GM21360 (cell line): ENCODE data around the gene SFSWAP.

Experiments
- ATAC-seq: cut with Tn5 transposase; IDR thresholded peaks from one replicate; pipeline ENCODE4 v1.9.1; 2021; ENCODE audit warnings: mild to moderate bottlenecking, moderate library complexity; ENCODE audit not compliant: unreplicated experiment

The SFSWAP gene

GRCh38 chr12:131831635-131832041, 120.7 kb downstream of the SFSWAP start:
- ATAC-seq, result no peak

- ATAC-seq, result no peak
Observed at GRCh38 chr12:131832321-131833231, 121.7 kb downstream of the SFSWAP start.

GRCh38 chr12:131833288-131833895, 122.5 kb downstream of the SFSWAP start:
- no peak for ATAC-seq

- no peak for ATAC-seq
Observed at GRCh38 chr12:131833896-131834641, 123.2 kb downstream of the SFSWAP start.

GRCh38 chr12:131834798-131835615, 124.1 kb downstream of the SFSWAP start:
- ATAC-seq, result no peak

GRCh38 chr12:131835616-131836171, 124.8 kb downstream of the SFSWAP start:
- no peak for ATAC-seq

- ATAC-seq, result no peak
Observed at GRCh38 chr12:131836193-131836592, 125.3 kb downstream of the SFSWAP start.

- no peak for ATAC-seq
Observed at GRCh38 chr12:131836714-131837397, 126.0 kb downstream of the SFSWAP start.

GRCh38 chr12:131840643-131841416, 129.9 kb downstream of the SFSWAP start:
- ATAC-seq, result no peak

GRCh38 chr12:131841547-131841946, 130.7 kb downstream of the SFSWAP start:
- ATAC-seq, result no peak

GRCh38 chr12:131842169-131842568, 131.3 kb downstream of the SFSWAP start:
- ATAC-seq, result no peak

GRCh38 chr12:131843527-131843926, 132.6 kb downstream of the SFSWAP start:
- no peak for ATAC-seq

- no peak for ATAC-seq
Observed at GRCh38 chr12:131844140-131844539, 133.2 kb downstream of the SFSWAP start.

GRCh38 chr12:131844656-131845055, 133.8 kb downstream of the SFSWAP start:
- ATAC-seq, result no peak

- no peak for ATAC-seq
Observed at GRCh38 chr12:131845121-131845520, 134.2 kb downstream of the SFSWAP start.

GRCh38 chr12:131847456-131847855, 136.6 kb downstream of the SFSWAP start:
- ATAC-seq, result no peak

- ATAC-seq, result no peak
Observed at GRCh38 chr12:131848753-131849152, 137.9 kb downstream of the SFSWAP start.
